HUES6 (cell line): ENCODE data around the gene ZNF304.
A peak's percentile ranks its signal among the peaks of the same experiment; 100 is the strongest.
"Not testable (repeated sequence)": the region's sequence is repeated elsewhere in the genome, so short reads cannot be mapped to it uniquely, and the experiment has no call there.

Experiments used
- H3K27ac ChIP-seq: 2 replicates; pipeline ENCODE4 v1.7.0; 2013; ENCODE audit warnings: low read depth, mild to moderate bottlenecking, low read length, inconsistent platforms
- H3K27me3 ChIP-seq: 2 replicates; pipeline ENCODE4 v1.6.1; 2013; ENCODE audit warnings: low read length; ENCODE audit not compliant: control insufficient read depth, insufficient read depth
- H3K36me3 ChIP-seq: 2 replicates; pipeline ENCODE4 v1.6.1; 2013; ENCODE audit warnings: low read length; ENCODE audit not compliant: control insufficient read depth, insufficient read depth
- H3K4me1 ChIP-seq: 2 replicates; pipeline ENCODE4 v1.6.1; 2013; ENCODE audit warnings: low read length; ENCODE audit not compliant: control insufficient read depth, insufficient read depth
- H3K4me3 ChIP-seq: 2 replicates; pipeline ENCODE4 v1.5.1; 2013; ENCODE audit warnings: low read depth, low read length
- H3K9ac ChIP-seq: one replicate; pipeline ENCODE4 v1.6.1; 2013; ENCODE audit warnings: mild to moderate bottlenecking, low read length
- H3K9me3 ChIP-seq: 2 replicates; pipeline ENCODE4 v1.6.1; 2013; ENCODE audit warnings: low read depth, low read length; ENCODE audit not compliant: control insufficient read depth, insufficient read depth

ZNF304 gene

DNA sequence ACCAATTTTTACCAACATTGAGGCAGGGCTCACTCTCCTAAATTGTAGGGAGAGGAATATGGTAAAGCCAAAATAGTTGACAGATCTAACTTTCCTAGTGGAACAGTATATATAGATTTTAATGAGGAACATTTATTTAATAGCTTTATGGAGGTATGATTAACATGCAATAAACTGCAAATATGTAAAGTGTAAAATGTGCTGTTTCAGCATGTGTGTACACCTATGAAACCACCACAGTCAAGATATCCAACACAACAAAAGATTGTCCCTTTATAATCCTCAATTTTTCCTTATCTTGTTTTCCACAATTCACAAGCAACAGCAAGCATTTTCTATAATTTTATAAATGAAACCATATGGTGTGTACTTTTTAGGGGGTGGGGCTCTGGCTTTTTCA is 8.2 kb downstream of the ZNF304 start:
- H3K9me3 ChIP-seq = no peaks in the 10 kb centered on the region
- peaks cover 2% of the 10 kb centered on the region; the same call in 1 of the 2 replicates for H3K4me1 ChIP-seq
- no peaks in the 10 kb centered on the region for H3K27me3 ChIP-seq
- no peak overlapping the region for H3K27ac ChIP-seq
- H3K4me3 ChIP-seq = no peak overlapping the region
- H3K9ac ChIP-seq = no peak overlapping the region
- peaks cover 46% of the 10 kb centered on the region for H3K36me3 ChIP-seq

DNA sequence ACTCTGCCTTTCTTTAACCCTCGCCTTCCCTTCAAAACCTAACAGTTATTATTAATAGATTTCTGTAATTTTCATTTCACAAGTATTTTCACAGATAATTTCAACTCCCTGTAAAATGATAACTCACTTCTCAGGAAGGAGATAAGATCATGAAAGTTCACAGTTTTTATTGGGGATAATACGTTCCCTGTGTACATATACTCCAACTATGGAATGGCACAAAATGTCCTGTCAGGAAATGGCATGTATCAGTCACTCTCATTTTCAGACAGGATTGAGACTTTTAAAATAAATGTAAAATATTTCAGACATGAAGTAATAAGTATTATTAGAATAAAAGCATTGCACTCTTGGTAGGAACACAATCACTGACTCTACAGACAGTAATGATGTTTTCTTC is 11.3 kb downstream of the ZNF304 start:
- H3K4me1 ChIP-seq = peaks cover 2% of the 10 kb centered on the region; the same call in 1 of the 2 replicates
- peak overlapping the region; percentile 43 for H3K27ac ChIP-seq
- H3K27me3 ChIP-seq = no peaks in the 10 kb centered on the region
- H3K36me3 ChIP-seq = peaks cover 15% of the 10 kb centered on the region
- H3K4me3 ChIP-seq = peak overlapping the region; percentile 65
- peak overlapping the region; percentile 67 for H3K9ac ChIP-seq
- H3K9me3 ChIP-seq = no peaks in the 10 kb centered on the region

DNA sequence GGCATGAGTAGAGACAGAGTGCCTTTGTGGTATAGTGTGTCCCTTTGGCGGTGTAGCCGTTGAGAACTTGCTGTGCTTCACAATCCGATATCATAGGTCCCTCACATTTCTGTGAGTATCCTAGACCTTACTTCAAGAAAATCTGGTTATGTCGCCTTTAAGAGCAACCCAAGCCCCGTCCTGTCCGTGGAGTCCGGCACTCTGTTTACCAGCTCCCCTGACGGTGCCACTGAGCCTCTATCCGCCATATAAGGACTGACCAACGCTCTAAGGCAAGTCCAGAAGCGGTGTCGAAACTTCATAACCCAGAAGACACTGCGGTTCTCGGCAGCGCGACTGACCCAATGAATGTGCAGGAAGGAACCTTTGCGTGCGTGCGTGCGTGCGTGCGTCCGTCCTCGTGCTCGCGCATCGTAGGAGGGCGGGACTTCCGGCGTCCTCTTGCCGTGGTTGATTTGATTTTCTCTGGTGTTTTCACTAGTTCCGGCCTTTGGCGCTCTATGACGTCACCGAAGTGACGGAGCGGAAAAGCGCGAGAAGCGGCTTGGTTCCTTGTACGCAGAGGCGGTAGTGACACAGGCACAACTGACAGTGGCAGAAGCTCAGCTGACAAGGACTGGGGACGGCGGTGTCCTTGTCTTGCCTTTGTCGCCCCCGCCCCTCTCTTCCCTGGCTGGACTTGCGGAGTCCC is 12.1 kb downstream of the ZNF304 start, which contains the start of the genes TRAPPC2B and ZNF547:
TSS of gene TRAPPC2B (plus strand) at position 555 of the 691 bp plus-strand sequence. CDS start 1,283 bp downstream, outside the sequence.
TSS of gene ZNF547 (plus strand) at position 555 of the 691 bp plus-strand sequence. CDS start 5,005 bp downstream, outside the sequence.
- Histone ChIP-seq H3K4me1 (peaks cover 2% of the 10 kb centered on the region; the same call in 1 of the 2 replicates), H3K27ac (peak within 1 kb of the TSS; percentile 43), H3K36me3 (peaks cover 8% of the 10 kb centered on the region), H3K27me3 (no peaks in the 10 kb centered on the region), H3K9ac (peak within 1 kb of the TSS; percentile 67), H3K4me3 (peak within 1 kb of the TSS; percentile 65), H3K9me3 (no peaks in the 10 kb centered on the region)

DNA sequence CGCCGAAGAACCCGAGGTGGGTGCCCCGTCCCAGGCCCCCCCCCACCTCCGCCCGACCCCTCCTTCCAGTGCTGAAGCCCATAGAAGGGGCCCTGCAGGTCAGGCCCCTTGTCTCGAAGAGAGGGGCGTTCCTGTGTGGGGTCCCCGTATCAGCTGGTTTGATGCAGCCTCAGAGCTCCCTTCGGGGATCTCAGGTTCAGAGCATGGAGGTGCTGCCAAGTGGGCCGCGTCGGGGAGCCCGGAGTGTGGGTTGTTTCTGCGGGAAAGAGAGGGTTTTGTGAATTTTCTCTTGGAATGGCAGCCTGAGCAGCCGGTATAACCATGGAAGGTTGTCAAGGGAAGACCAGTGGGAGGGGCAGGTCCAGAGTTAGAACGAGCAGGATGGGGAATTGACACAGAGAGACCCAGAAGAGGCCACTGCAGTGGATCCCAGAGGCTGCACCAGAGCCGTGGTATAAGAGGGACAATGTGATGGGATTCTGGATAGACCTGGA is 12.7 kb downstream of the ZNF304 start:
- Histone ChIP-seq H3K4me3 (peak overlapping the region; percentile 65), H3K36me3 (peaks cover 2% of the 10 kb centered on the region; the same call in 1 of the 2 replicates), H3K9ac (peak overlapping the region; percentile 64), H3K9me3 (no peaks in the 10 kb centered on the region), H3K4me1 (peaks cover 2% of the 10 kb centered on the region; the same call in 1 of the 2 replicates), H3K27ac (no peak overlapping the region), H3K27me3 (no peaks in the 10 kb centered on the region)

DNA sequence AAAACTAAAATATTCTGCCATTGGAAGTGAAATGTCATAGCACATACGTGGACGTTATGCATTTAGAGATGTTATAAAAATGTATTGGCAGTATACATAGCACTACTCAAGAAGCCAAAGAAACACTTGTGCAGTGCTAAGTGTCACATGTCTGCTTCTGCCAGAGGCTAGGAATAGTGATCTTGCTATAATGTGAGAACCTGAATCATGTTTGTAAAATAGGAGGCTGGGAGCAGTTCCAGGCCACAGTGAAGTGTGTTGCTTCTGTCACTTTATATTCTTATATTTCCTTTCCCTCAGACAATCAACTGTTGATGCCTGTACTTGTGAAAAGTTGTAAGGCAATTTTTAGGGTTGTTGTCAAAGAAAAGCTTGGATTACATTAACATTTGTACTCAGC is 15.7 kb downstream of the ZNF304 start:
- H3K27ac ChIP-seq = no peak overlapping the region
- no peaks in the 10 kb centered on the region for H3K9me3 ChIP-seq
- no peaks in the 10 kb centered on the region for H3K27me3 ChIP-seq
- H3K9ac ChIP-seq = no peak overlapping the region
- H3K36me3 ChIP-seq = peaks cover 2% of the 10 kb centered on the region
- H3K4me3 ChIP-seq = no peak overlapping the region
- H3K4me1 ChIP-seq = peaks cover 2% of the 10 kb centered on the region; the same call in 1 of the 2 replicates

DNA sequence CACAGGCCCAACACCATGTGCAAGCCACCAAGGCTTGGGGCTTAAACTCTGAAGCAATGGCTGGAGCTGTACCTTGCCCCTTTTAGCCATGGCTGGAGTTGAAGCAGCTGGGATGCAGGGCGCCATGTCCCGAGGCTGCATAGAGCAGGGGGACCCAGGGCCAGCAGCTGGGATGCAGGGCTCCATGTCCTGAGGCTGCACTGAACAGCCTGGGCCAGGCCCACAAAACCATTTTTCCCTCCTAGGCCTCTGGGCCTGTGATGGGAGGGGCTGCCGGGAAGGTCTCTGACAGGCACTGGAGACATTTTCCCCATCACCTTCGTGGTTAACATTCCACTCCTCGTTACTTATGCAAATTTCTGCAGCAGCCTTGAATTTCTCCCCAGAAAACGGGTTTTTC is 23.1 kb downstream of the ZNF304 start:
- peaks cover 39% of the 10 kb centered on the region for H3K36me3 ChIP-seq
- H3K4me3 ChIP-seq = no peak overlapping the region
- peaks cover 39% of the 10 kb centered on the region for H3K9me3 ChIP-seq
- H3K27me3 ChIP-seq = no peaks in the 10 kb centered on the region
- no peak overlapping the region for H3K27ac ChIP-seq
- no peak overlapping the region for H3K9ac ChIP-seq
- H3K4me1 ChIP-seq = no peaks in the 10 kb centered on the region

DNA sequence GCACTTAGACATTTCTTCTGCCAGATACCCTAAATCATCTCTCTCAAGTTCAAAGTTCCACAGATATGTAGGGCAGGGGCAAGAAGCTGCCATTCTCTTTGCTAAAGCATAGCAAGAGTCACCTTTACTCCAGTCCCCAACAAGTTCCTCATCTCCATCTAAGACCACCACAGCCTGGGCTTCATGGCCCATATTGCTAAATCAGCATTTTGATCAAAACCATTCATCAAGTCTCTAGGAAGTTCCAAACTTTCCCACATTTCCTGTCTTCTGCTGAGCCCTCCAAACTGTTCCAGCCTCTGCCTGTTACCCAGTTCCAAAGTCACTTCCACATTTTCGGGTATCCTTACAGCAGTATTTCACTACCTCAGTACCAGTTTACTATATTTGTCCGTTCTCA is 23.6 kb downstream of the ZNF304 start:
- H3K9me3 ChIP-seq = peaks cover 39% of the 10 kb centered on the region
- H3K36me3 ChIP-seq = peaks cover 39% of the 10 kb centered on the region
- H3K9ac ChIP-seq, H3K4me3 ChIP-seq, H3K27me3 ChIP-seq, H3K4me1 ChIP-seq, H3K27ac ChIP-seq: not testable (repeated sequence)

DNA sequence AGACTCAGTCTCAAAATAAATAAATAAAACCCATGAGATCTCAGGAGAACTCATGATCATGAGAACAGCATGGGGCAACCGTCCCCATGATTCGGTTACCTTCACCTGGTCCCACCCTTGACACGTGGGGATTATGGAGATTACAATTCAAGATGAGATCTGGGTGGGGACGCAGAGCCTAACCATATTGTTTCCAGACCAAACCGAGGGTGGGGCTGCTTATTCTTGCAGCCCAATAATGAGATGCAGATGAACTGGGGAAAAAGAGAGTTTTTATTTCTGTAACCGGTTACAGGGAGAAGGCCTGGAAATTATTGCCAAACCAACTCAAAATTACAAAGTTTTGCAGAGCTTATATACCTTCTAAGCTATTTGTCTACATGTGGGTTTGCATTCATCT is 25.1 kb downstream of the ZNF304 start:
- H3K27ac ChIP-seq = no peak overlapping the region
- no peak overlapping the region for H3K4me3 ChIP-seq

DNA sequence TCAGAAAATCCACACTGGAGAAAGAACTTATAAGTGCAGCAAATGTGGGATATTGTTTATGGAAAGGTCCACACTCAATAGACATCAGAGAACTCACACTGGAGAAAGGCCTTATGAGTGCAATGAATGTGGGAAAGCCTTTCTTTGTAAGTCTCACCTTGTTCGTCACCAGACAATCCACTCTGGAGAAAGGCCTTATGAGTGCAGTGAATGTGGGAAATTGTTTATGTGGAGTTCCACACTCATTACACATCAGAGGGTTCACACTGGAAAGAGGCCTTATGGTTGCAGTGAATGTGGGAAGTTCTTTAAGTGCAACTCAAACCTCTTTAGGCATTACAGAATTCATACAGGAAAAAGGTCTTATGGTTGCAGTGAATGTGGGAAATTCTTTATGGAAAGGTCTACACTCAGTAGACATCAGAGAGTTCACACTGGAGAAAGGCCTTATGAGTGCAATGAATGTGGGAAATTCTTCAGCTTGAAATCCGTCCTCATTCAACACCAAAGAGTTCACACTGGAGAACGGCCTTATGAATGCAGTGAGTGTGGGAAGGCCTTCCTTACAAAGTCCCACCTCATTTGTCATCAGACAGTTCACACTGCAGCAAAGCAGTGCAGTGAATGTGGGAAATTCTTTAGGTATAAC is 26.6 kb downstream of the ZNF304 start:
- H3K27me3 ChIP-seq = no peaks in the 10 kb centered on the region
- no peaks in the 10 kb centered on the region for H3K4me1 ChIP-seq
- peaks cover 32% of the 10 kb centered on the region for H3K36me3 ChIP-seq
- no peak overlapping the region for H3K9ac ChIP-seq
- H3K9me3 ChIP-seq = peaks cover 38% of the 10 kb centered on the region
- H3K4me3 ChIP-seq = no peak overlapping the region
- no peak overlapping the region for H3K27ac ChIP-seq

More for the DNA sequence above, 25.1 kb downstream of the ZNF304 start:
- Histone ChIP-seq H3K9me3 (peaks cover 39% of the 10 kb centered on the region), H3K36me3 (peaks cover 39% of the 10 kb centered on the region), H3K4me1 (no peaks in the 10 kb centered on the region), H3K9ac (no peak overlapping the region), H3K27me3 (no peaks in the 10 kb centered on the region)

DNA sequence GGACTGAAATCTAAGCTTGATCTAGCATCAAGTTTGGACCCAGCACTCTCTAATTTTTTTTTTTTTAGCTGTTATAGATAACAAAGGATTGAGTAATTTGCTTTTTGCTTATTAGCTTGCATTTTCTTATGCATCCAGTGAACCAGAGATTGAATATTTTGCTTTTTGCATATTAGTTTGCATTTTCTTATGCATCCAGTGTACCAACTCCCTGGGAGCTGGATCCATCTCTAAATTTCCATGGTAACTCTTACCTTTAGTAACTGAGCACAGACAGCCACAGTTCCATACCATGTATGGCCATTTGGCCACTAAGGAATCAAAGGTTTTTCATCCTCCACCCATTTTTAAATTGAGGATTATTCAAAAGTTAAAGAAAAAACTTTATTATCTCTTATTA is 29.9 kb downstream of the ZNF304 start:
- no peak overlapping the region for H3K4me3 ChIP-seq
- H3K27ac ChIP-seq = no peak overlapping the region
- H3K4me1 ChIP-seq = no peaks in the 10 kb centered on the region
- H3K36me3 ChIP-seq = peaks cover 19% of the 10 kb centered on the region
- H3K27me3 ChIP-seq = no peaks in the 10 kb centered on the region
- H3K9ac ChIP-seq = no peak overlapping the region
- peaks cover 18% of the 10 kb centered on the region for H3K9me3 ChIP-seq
